IPS-NIHi7 (cell line): ENCODE measurements around the gene HDAC4.

Experiments used
- DNase-seq: peaks from one replicate; pipeline ENCODE4 v3.0.0; 2012; ENCODE audit warnings: mixed read lengths; ENCODE audit errors: extremely low spot score

HDAC4 gene

GRCh38 chr2:239140346-239141020, 260.3 kb downstream of the HDAC4 start:
- no peak for DNase-seq

GRCh38 chr2:239139566-239139965, 261.3 kb downstream of the HDAC4 start:
- no peak for DNase-seq

- DNase-seq, result no peak
These were observed 261.7 kb downstream of the HDAC4 start for GRCh38 chr2:239139101-239139500.

- DNase-seq, result peak; percentile 41
These were observed 262.2 kb downstream of the HDAC4 start for GRCh38 chr2:239138610-239139009.

GRCh38 chr2:239137898-239138283, 262.9 kb downstream of the HDAC4 start:
- DNase-seq, result no peak

GRCh38 chr2:239137165-239137897, 263.5 kb downstream of the HDAC4 start:
- DNase-seq, result no peak

GRCh38 chr2:239136762-239137161, 264.1 kb downstream of the HDAC4 start:
- DNase-seq, result no peak

GRCh38 chr2:239136203-239136602, 264.6 kb downstream of the HDAC4 start:
- no peak for DNase-seq

GRCh38 chr2:239135531-239135930, 265.3 kb downstream of the HDAC4 start:
- DNase-seq, result no peak

- no peak for DNase-seq
These were observed 266.8 kb downstream of the HDAC4 start for GRCh38 chr2:239133945-239134570.

GRCh38 chr2:239132786-239133185, 268.0 kb downstream of the HDAC4 start:
- no peak for DNase-seq

GRCh38 chr2:239132156-239132709, 268.6 kb downstream of the HDAC4 start:
- no peak for DNase-seq

GRCh38 chr2:239131521-239131920, 269.3 kb downstream of the HDAC4 start:
- DNase-seq, result no peak

GRCh38 chr2:239130786-239131325, 270.0 kb downstream of the HDAC4 start:
- DNase-seq, result no peak

GRCh38 chr2:239130041-239130440, 270.8 kb downstream of the HDAC4 start:
- DNase-seq, result no peak

GRCh38 chr2:239129147-239129920, 271.5 kb downstream of the HDAC4 start:
- DNase-seq, result no peak

GRCh38 chr2:239128706-239129105, 272.1 kb downstream of the HDAC4 start:
- no peak for DNase-seq

GRCh38 chr2:239127513-239127912, 273.3 kb downstream of the HDAC4 start:
- DNase-seq, result no peak

- DNase-seq, result no peak
These were observed 274.8 kb downstream of the HDAC4 start for GRCh38 chr2:239125726-239126675.

GRCh38 chr2:239124152-239124899, 276.5 kb downstream of the HDAC4 start:
- DNase-seq, result no peak
